ENCODE results near the gene SLC38A6. TPM values are rescaled to one million over a fixed set of nuclear protein-coding genes. Genes with fewer than 3 reads are reported as not detected.

Gene SLC38A6
- total RNA-seq, 2 donors from 2014 or later = 5.7 to 6.9 TPM

DNA sequence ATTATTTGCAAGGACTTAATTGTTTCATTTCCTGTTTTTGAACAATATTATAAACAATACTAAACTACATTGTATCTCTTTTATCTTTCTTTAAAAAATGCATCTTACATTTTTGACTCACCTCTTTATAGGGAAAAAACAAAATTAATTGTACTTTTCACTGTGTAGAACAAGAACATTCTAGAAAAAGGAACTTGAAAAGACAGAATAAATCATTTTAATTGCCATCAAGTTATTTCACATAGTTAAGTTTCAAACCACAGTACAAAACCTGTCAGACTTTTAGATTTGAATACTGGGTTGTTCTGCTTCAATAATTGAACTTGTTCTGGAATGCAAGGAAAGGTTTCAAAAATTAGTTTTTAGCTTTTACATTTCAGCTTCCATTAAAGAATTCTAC lies 50.0 kb downstream of the SLC38A6 start:
- H3K4me3 ChIP-seq = no peak overlapping the region
- H3K27ac ChIP-seq = no peak overlapping the region
- H3K36me3 ChIP-seq = no peaks in the 10 kb centered on the region
- DNase-seq (ENCODE audit: low spot score) = no peak
- H3K27me3 ChIP-seq = no peaks in the 10 kb centered on the region
- H3K9me3 ChIP-seq = no peaks in the 10 kb centered on the region
- no peaks in the 10 kb centered on the region for H3K4me1 ChIP-seq
- TF ChIP-seq, protein P1, sequence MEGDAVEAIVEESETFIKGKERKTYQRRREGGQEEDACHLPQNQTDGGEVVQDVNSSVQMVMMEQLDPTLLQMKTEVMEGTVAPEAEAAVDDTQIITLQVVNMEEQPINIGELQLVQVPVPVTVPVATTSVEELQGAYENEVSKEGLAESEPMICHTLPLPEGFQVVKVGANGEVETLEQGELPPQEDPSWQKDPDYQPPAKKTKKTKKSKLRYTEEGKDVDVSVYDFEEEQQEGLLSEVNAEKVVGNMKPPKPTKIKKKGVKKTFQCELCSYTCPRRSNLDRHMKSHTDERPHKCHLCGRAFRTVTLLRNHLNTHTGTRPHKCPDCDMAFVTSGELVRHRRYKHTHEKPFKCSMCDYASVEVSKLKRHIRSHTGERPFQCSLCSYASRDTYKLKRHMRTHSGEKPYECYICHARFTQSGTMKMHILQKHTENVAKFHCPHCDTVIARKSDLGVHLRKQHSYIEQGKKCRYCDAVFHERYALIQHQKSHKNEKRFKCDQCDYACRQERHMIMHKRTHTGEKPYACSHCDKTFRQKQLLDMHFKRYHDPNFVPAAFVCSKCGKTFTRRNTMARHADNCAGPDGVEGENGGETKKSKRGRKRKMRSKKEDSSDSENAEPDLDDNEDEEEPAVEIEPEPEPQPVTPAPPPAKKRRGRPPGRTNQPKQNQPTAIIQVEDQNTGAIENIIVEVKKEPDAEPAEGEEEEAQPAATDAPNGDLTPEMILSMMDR (IDR thresholded peaks at IDR 0.05) = no peak

DNA sequence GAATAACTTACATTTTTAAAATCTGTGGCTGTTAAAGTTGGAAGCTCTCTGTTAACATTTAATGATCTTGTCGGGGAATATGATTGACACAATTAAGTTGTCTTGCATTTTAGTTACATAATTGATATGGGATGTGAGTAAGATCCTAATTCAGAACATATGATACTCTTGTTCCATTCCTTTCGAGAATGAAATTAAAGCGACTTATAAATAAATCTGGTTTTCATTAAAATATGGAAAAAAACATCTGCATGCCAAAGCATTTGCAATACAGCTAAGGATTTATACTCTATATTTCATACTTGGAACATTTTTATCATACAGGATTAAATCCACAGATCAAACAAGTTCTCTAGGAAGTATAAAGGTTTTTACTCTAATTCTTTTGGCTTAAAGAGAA lies 52.0 kb downstream of the SLC38A6 start:
- TF ChIP-seq, protein P1 (IDR thresholded peaks at IDR 0.05) = no peak
- H3K27ac ChIP-seq = no peak overlapping the region
- no peaks in the 10 kb centered on the region for H3K4me1 ChIP-seq
- H3K4me3 ChIP-seq = no peak overlapping the region
- H3K36me3 ChIP-seq = no peaks in the 10 kb centered on the region
- H3K9me3 ChIP-seq = no peaks in the 10 kb centered on the region
- DNase-seq (ENCODE audit: low spot score) = no peak
- no peaks in the 10 kb centered on the region for H3K27me3 ChIP-seq

DNA sequence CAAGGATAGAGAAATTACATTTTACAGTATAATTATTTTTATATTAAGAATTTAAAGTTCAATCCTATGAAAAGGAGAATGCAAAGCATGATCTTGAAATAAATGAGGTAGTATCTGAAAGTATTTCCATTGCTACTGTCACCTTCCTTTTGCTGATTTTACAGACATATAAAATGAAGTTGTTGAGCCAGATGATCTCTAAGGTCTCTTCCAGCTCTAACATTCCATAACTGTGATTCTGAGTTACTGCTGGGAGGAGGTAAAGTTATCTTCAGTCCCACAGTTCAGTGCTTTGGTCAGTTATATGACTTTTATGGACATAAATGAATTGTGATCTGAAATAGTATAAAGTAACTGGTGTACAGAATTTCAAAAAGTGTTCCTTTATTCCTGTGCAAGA lies 52.8 kb downstream of the SLC38A6 start:
- H3K9me3 ChIP-seq = no peaks in the 10 kb centered on the region
- no peak overlapping the region for H3K27ac ChIP-seq
- H3K4me3 ChIP-seq = no peak overlapping the region
- H3K36me3 ChIP-seq = no peaks in the 10 kb centered on the region
- DNase-seq (ENCODE audit: low spot score) = no peak
- TF ChIP-seq, protein P1 (IDR thresholded peaks at IDR 0.05) = no peak
- H3K4me1 ChIP-seq = no peaks in the 10 kb centered on the region
- no peaks in the 10 kb centered on the region for H3K27me3 ChIP-seq

DNA sequence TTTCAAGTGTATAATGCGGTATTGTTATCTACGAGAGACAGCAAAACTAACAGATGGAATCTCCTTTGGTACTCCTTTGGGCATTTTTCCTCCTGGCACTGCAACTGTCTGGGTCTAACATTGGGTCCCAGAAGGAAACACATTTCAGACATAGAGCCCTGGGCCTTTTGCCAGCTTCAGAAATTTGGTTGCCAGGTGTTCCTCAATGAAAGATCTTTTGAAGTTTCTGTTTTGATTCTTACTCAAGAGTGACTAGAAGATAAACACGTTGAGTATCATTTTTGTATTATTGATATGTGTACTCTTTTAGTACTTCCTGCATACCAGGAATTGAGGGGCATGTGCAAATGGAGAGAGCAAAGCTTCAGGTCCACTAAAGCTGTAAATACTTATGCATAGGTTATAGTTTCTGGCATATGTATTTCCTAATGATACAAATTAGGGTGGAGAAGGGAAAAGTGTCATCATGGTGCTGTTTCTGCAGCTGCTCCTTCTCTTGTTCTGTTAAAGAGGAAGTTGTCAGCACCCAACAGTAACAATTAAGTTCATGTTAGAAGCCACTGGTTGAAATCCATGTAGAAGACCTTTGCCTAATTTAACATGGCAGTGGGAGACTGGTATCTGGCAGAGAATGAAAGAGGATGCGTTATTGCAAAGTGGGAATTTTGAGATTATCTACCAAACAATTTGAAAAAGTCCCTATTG lies 53.5 kb downstream of the SLC38A6 start:
- Histone ChIP-seq H3K27ac (no peak overlapping the region), H3K9me3 (no peaks in the 10 kb centered on the region), H3K4me3 (no peak overlapping the region), H3K4me1 (no peaks in the 10 kb centered on the region), H3K36me3 (no peaks in the 10 kb centered on the region), H3K27me3 (no peaks in the 10 kb centered on the region)
- DNase-seq (ENCODE audit: low spot score) = no peak
- TF ChIP-seq, protein P1 (IDR thresholded peaks at IDR 0.05) = no peak

DNA sequence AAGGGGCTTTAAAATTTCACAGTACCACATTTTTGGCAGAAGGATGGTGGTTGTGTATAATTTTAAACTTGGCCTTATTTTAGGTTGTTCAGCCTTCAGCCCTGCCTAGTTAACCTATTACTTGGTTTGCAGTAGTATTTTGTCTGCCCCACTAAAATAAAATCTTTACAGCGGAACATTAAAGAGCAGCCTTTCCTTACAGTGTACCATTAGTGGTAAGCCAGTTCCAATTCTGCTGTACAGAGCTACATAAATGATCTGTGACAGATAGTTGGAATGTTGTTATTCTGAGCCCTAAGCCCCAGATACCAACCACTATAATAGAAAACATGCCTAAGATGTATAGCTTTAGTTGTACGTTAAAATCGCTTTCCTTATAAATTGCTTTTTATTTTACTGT lies 56.2 kb downstream of the SLC38A6 start:
- no peak overlapping the region for H3K4me3 ChIP-seq
- no peaks in the 10 kb centered on the region for H3K4me1 ChIP-seq
- no peak for DNase-seq (ENCODE audit: low spot score)
- no peaks in the 10 kb centered on the region for H3K27me3 ChIP-seq
- TF ChIP-seq, protein P1 (IDR thresholded peaks at IDR 0.05) = no peak
- H3K36me3 ChIP-seq = no peaks in the 10 kb centered on the region
- no peaks in the 10 kb centered on the region for H3K9me3 ChIP-seq
- no peak overlapping the region for H3K27ac ChIP-seq

DNA sequence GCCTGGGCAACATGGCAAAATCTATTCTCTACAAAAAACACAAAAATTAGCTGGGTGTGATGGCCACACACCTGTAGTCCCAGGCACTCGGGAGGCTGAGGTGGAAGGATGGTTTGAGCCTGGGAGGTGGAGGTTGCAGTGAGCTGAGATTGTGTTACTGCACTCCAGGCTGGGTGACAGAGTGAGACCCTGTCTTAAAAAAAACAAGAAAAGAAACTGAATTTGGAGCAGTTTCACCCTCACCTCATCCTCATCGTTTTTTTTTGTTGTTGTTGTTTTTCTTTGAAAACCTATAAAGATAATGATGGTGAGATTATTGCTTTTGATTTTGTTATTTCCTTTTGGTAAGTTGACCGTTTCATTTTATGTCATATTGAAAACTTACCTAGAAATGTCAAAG lies 60.7 kb downstream of the SLC38A6 start:
- H3K4me3 ChIP-seq = no peak overlapping the region
- TF ChIP-seq, protein P1 (IDR thresholded peaks at IDR 0.05) = no peak
- DNase-seq (ENCODE audit: low spot score) = no peak
- no peak overlapping the region for H3K27ac ChIP-seq
- H3K27me3 ChIP-seq = no peaks in the 10 kb centered on the region
- no peaks in the 10 kb centered on the region for H3K4me1 ChIP-seq
- no peaks in the 10 kb centered on the region for H3K9me3 ChIP-seq
- H3K36me3 ChIP-seq = no peaks in the 10 kb centered on the region

Measured in right atrium auricular region (tissue), 2 donors.